Muscle of arm (tissue), 12 donors: Measurements from ENCODE around the gene FAM186B. TPM values are rescaled to one million over a fixed set of nuclear protein-coding genes. Genes with fewer than 3 reads are reported as not detected.

ENCODE experiments used
- DNase-seq: peaks from one replicate; pipeline ENCODE4 v3.0.0-alpha.2; 2013
- polyA plus RNA-seq, 12 donors: library from polyadenylated mRNA; unstranded; fragments of 120-200 nt; gene quantifications; one replicate each; pipeline ENCODE4 v1.2.1, GENCODE V29; 2013; ENCODE audit not compliant: insufficient read length in 12 of 12

Gene FAM186B
- polyA plus RNA-seq, 12 donors: 0.50 to 3.8 (median 1.4) TPM; not detected in 2

- no peak for DNase-seq
Observed at GRCh38 chr12:49609059-49609874, 3.8 kb upstream of the FAM186B start.

- DNase-seq: no peak
Observed at GRCh38 chr12:49604856-49605255, 583 bp downstream of the FAM186B start.

GRCh38 chr12:49603721-49604120 is 1.7 kb downstream of the FAM186B start:
- no peak for DNase-seq

- DNase-seq: no peak
Observed at GRCh38 chr12:49599961-49600360, 5.5 kb downstream of the FAM186B start.

- no peak for DNase-seq
Observed at GRCh38 chr12:49598527-49598926, 6.9 kb downstream of the FAM186B start.

- DNase-seq: no peak
Observed at GRCh38 chr12:49588721-49589516, 16.5 kb downstream of the FAM186B start.

GRCh38 chr12:49588281-49588680 is 17.2 kb downstream of the FAM186B start:
- no peak for DNase-seq

GRCh38 chr12:49587174-49587908 is 18.1 kb downstream of the FAM186B start:
- no peak for DNase-seq

- no peak for DNase-seq
Observed at GRCh38 chr12:49585477-49586459, 19.7 kb downstream of the FAM186B start.

GRCh38 chr12:49584591-49584990 is 20.8 kb downstream of the FAM186B start:
- peak; percentile 45 for DNase-seq

GRCh38 chr12:49583366-49584094 is 21.9 kb downstream of the FAM186B start:
- peak; percentile 69 for DNase-seq

GRCh38 chr12:49582850-49583249 is 22.6 kb downstream of the FAM186B start:
- peak; percentile 57 for DNase-seq

GRCh38 chr12:49582201-49582600 is 23.2 kb downstream of the FAM186B start:
- DNase-seq: no peak

- peak; percentile 80 for DNase-seq
Observed at GRCh38 chr12:49580572-49581535, 24.6 kb downstream of the FAM186B start.

GRCh38 chr12:49578471-49579112 is 26.8 kb downstream of the FAM186B start:
- no peak for DNase-seq

- no peak for DNase-seq
Observed at GRCh38 chr12:49577589-49578315, 27.7 kb downstream of the FAM186B start.

GRCh38 chr12:49568442-49569162 is 36.8 kb downstream of the FAM186B start:
- no peak for DNase-seq
